Upper lobe of right lung (tissue), 1 donor: ENCODE results near the gene SLC10A3. TPM values are rescaled to one million over a fixed set of nuclear protein-coding genes. Genes with fewer than 3 reads are reported as not detected.

Source experiments
- ATAC-seq: fragments of 200-7000 bp; cut with Tn5 transposase; one replicate; pipeline ENCODE4 v1.9.1; 2020; ENCODE audit warnings: mild to moderate bottlenecking, moderate library complexity
- DNase-seq: peaks from one replicate; pipeline ENCODE4 v3.0.0-alpha.2; 2020
- H3K27ac ChIP-seq: fragments of 200-600 bp; one replicate; pipeline ENCODE4 v1.8.0; 2022
- H3K27me3 ChIP-seq: fragments of 200-600 bp; one replicate; pipeline ENCODE4 v1.8.0; 2022; ENCODE audit warnings: mild to moderate bottlenecking
- H3K36me3 ChIP-seq: fragments of 200-600 bp; one replicate; pipeline ENCODE4 v1.8.0; 2022
- H3K4me1 ChIP-seq: fragments of 200-600 bp; one replicate; pipeline ENCODE4 v1.8.0; 2022
- H3K4me3 ChIP-seq: fragments of 200-600 bp; one replicate; pipeline ENCODE4 v1.8.0; 2022; ENCODE audit warnings: mild to moderate bottlenecking
- H3K9me3 ChIP-seq: fragments of 200-600 bp; one replicate; pipeline ENCODE4 v1.8.0; 2022
- intact Hi-C: fragments of 100-400 bp; cut with DNase I; formaldehyde crosslinking; loops from one replicate; pipeline ENCODE4 v1.11.0; 2022
- total RNA-seq: library from RNA; stranded (reverse); fragmentation: NEBNext Ultra II Directional; extraction: Animal tissue kit (Norgen Biotek cat#: 25700); gene quantifications from one replicate; pipeline ENCODE4 v1.2.1, GENCODE V29; 2021
- TF ChIP-seq, protein P1 (sequence below): fragments of 200-600 bp; IDR thresholded peaks from one replicate; pipeline ENCODE4 v1.8.0; 2022; ENCODE audit warnings: antibody characterized with exemption
- donor health status: DM: no; HTN: yes; CAD: no; lungs with severe emphysema.

SLC10A3 gene
- total RNA-seq, 1 donor from 2014 or later: 23.7 TPM

DNA sequence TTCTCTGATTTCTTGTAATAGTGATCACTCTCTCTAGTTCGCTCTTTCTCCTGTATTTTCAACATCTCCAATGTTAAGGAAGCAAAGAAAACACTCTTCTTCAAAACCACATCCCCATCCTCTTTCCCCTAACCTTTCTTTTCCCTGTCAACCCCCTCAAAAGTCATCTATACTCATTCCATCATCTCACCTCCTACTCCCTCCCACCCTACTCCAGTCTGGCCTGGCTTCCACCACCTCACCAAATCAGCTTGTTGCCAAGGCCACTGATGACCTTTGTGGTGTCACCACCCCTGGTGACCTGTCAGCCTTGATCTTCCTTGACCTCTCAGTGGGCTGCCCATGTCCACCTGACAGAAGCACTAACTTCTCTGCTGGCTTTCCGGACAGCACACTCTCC is 23.3 kb upstream of the SLC10A3 start:
- H3K4me3 ChIP-seq: no peak overlapping the region
- no peaks in the 10 kb centered on the region for H3K9me3 ChIP-seq
- no peaks in the 10 kb centered on the region for H3K4me1 ChIP-seq
- intact Hi-C loops: no loop called here
- no peaks in the 10 kb centered on the region for H3K36me3 ChIP-seq
- H3K27me3 ChIP-seq: no peaks in the 10 kb centered on the region
- ATAC-seq: no peak
- DNase-seq: no peak
- H3K27ac ChIP-seq: no peak overlapping the region
- TF ChIP-seq, protein P1, sequence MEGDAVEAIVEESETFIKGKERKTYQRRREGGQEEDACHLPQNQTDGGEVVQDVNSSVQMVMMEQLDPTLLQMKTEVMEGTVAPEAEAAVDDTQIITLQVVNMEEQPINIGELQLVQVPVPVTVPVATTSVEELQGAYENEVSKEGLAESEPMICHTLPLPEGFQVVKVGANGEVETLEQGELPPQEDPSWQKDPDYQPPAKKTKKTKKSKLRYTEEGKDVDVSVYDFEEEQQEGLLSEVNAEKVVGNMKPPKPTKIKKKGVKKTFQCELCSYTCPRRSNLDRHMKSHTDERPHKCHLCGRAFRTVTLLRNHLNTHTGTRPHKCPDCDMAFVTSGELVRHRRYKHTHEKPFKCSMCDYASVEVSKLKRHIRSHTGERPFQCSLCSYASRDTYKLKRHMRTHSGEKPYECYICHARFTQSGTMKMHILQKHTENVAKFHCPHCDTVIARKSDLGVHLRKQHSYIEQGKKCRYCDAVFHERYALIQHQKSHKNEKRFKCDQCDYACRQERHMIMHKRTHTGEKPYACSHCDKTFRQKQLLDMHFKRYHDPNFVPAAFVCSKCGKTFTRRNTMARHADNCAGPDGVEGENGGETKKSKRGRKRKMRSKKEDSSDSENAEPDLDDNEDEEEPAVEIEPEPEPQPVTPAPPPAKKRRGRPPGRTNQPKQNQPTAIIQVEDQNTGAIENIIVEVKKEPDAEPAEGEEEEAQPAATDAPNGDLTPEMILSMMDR: no peak

DNA sequence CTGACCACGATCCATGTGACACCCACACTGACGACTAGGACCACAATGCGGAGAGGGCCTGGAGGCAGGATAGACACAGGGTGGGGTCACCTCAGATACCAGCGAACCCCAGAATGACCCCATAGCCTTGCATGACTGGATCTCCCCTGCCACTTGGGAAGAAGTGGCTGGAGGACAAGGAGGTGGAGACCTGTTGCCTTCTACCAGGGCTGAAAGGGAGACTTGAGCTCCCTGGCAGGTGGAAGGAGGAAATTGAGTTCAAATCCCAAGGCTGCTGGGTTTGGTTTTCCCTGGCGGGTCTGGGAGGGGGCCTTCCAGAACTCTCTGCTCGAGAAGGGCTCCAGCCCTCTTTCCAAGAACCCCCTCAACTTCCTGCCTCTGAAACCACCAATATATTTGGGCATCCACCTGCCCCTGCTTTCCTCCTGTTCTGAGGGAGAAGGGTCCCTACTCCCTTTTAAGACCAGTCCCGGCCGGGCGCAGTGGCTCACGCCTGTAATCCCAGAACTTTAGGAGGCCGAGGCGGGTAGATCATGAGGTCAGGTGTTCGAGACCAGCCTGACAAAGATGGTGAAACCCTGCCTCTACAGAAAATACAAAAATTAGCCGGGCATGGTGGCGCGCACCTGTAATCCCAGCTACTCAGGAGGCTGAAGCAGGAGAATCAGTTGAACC is 22.6 kb upstream of the SLC10A3 start:
- no peak for ATAC-seq
- intact Hi-C loops: no loop called here
- no peak overlapping the region for H3K27ac ChIP-seq

DNA sequence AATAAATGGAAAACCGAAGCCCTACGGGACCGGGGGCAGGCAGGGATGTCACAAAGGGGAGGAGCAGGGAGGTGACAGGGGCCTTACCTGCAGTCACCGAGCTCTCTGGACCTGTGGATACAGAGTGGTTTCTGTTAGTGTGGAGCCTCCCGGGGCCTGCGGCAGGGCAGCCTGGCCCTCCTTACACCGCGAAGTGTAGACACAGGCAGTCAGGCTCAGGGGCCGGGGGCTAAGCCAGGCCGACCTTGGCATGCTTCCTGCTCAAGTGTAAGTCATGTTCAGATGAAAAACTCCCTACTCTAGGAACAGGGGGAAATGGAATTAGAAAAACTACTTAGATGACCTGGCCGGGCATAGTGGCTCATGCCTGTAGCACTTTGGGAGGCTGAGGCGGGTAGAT is 21.3 kb upstream of the SLC10A3 start:
- no peaks in the 10 kb centered on the region for H3K4me1 ChIP-seq
- TF ChIP-seq, protein P1: no peak
- no peak overlapping the region for H3K4me3 ChIP-seq
- H3K9me3 ChIP-seq: no peaks in the 10 kb centered on the region
- intact Hi-C loops: no loop called here
- H3K36me3 ChIP-seq: no peaks in the 10 kb centered on the region
- no peak for DNase-seq
- H3K27ac ChIP-seq: no peak overlapping the region
- no peak for ATAC-seq
- H3K27me3 ChIP-seq: no peaks in the 10 kb centered on the region

More for the DNA sequence above, 22.6 kb upstream of the SLC10A3 start:
- H3K4me1 ChIP-seq: no peaks in the 10 kb centered on the region
- DNase-seq: no peak
- H3K9me3 ChIP-seq: no peaks in the 10 kb centered on the region
- no peaks in the 10 kb centered on the region for H3K36me3 ChIP-seq
- no peaks in the 10 kb centered on the region for H3K27me3 ChIP-seq
- TF ChIP-seq, protein P1: no peak
- H3K4me3 ChIP-seq: no peak overlapping the region

DNA sequence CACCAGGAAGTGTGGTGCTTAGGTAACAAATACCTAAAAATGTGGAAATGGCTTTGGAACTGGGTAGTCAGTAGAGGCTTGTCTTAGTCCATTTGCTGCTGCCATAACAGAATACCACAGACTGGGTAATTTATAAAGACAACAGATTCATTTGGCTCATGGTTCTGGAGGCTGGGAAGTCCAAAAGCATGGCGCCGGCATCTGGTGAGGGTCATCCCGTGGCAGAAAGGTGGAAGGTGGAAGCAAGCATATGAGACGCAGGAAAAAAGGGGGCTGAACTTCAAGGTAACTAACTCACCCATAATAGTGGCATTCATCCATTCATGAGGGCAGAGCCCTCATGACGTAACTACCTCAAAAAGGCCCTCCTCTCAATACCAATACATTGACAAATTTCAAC is 19.0 kb upstream of the SLC10A3 start:
- DNase-seq (no peak), ATAC-seq (no peak)
- Histone ChIP-seq H3K9me3 (no peaks in the 10 kb centered on the region), H3K27ac (no peak overlapping the region), H3K4me1 (no peaks in the 10 kb centered on the region), H3K27me3 (no peaks in the 10 kb centered on the region), H3K36me3 (no peaks in the 10 kb centered on the region), H3K4me3 (no peak overlapping the region)
- intact Hi-C loops: no loop called here
- TF ChIP-seq, protein P1: no peak

DNA sequence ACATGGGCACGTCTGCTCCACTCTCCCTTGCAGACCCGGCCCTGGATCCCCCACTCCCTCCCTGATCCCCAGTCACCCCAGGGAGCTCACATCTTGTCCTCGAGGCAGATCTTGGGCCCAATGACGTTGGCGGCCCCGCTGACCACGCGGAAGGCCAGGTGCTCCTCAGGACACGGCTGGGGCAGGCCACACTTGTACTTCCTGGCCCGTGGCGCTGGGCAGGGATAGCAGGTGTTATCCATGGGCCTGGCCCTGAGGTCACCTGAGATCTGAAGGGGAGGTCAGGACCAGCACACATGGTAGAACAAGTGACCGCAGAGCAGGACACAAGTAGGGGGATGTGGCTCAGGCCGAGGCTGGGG is 17.9 kb upstream of the SLC10A3 start:
- TF ChIP-seq, protein P1: no peak
- Histone ChIP-seq H3K9me3 (no peaks in the 10 kb centered on the region), H3K4me1 (no peaks in the 10 kb centered on the region), H3K4me3 (no peak overlapping the region), H3K27me3 (no peaks in the 10 kb centered on the region), H3K36me3 (no peaks in the 10 kb centered on the region), H3K27ac (no peak overlapping the region)
- DNase-seq (no peak), ATAC-seq (no peak)
- intact Hi-C loops: no loop called here
